Common myeloid progenitor, CD34-positive (primary cell): ENCODE data around the gene RNASE13.
"Not testable (repeated sequence)": the region's sequence is repeated elsewhere in the genome, so short reads cannot be mapped to it uniquely, and the experiment has no call there.

Experiments used
- CTCF ChIA-PET: fragments of 350-600 bp; sonication (Branson Sonifier 250); formaldehyde crosslinking; loops from one replicate; lab custom pipeline; 2021; ENCODE audit warnings: antibody characterized with exemption; lab: Charles Lee
- POLR2A ChIA-PET: fragments of 350-600 bp; sonication (Branson Sonifier 250); formaldehyde crosslinking; loops from one replicate; lab custom pipeline; 2021; ENCODE audit warnings: antibody characterized with exemption; lab: Charles Lee
- DNase-seq, 3 donors: peaks; one replicate each; pipeline versions ENCODE4 v3.0.0 to v3.0.0-alpha.2; 2013
- H3K27ac ChIP-seq, 2 experiments: 1 replicate in 1 of 2; 2 replicates in 1 of 2; pipeline ENCODE4 v1.7.0; 2013; ENCODE audit warnings: inconsistent platforms in 2 of 2, low read length in 2 of 2, mild to moderate bottlenecking in 2 of 2, low read depth in 1 of 2, moderate library complexity in 1 of 2; ENCODE audit not compliant: severe bottlenecking in 2 of 2, insufficient read depth in 1 of 2, poor library complexity in 1 of 2
- H3K27me3 ChIP-seq, 5 experiments: replicated peaks in 2 of 5; 1 replicate in 3 of 5; 2 replicates in 2 of 5; pipeline versions ENCODE4 v1.6.1 to v1.7.0; 2013; ENCODE audit warnings: low read length in 4 of 5, mild to moderate bottlenecking in 2 of 5, moderate library complexity in 2 of 5, inconsistent platforms in 1 of 5; ENCODE audit not compliant: insufficient read depth in 5 of 5, control insufficient read depth in 4 of 5
- H3K36me3 ChIP-seq, 4 experiments: 1 replicate in 2 of 4; 2 replicates in 2 of 4; pipeline versions ENCODE4 v1.6.1 to v1.7.0; 2013; ENCODE audit warnings: low read length in 3 of 4, control low read depth in 1 of 4, mild to moderate bottlenecking in 1 of 4; ENCODE audit not compliant: control insufficient read depth in 4 of 4, insufficient read depth in 4 of 4
- H3K4me1 ChIP-seq, 4 experiments: 1 replicate in 3 of 4; 2 replicates in 1 of 4; pipeline versions ENCODE4 v1.6.1 to v1.7.1; 2013; ENCODE audit warnings: low read length in 3 of 4, mild to moderate bottlenecking in 3 of 4, control low read depth in 1 of 4, inconsistent platforms in 1 of 4, moderate library complexity in 1 of 4; ENCODE audit not compliant: control insufficient read depth in 4 of 4, insufficient read depth in 4 of 4; ENCODE audit errors: control extremely low read depth in 1 of 4
- H3K4me3 ChIP-seq, 7 experiments: 1 replicate in 4 of 7; 2 replicates in 3 of 7; pipeline versions ENCODE4 v1.5.1 to v1.7.0; 2013; ENCODE audit warnings: mild to moderate bottlenecking in 7 of 7, low read length in 6 of 7, moderate library complexity in 6 of 7, inconsistent platforms in 2 of 7, low read depth in 2 of 7, control low read depth in 1 of 7; ENCODE audit not compliant: insufficient read depth in 4 of 7, control insufficient read depth in 1 of 7; ENCODE audit errors: extremely low read depth in 1 of 7
- H3K9me3 ChIP-seq, 5 experiments: 1 replicate in 4 of 5; 2 replicates in 1 of 5; pipeline versions ENCODE4 v1.6.1 to v1.7.1; 2013; ENCODE audit warnings: low read length in 4 of 5, mild to moderate bottlenecking in 2 of 5, inconsistent platforms in 1 of 5, low read depth in 1 of 5, moderate library complexity in 1 of 5; ENCODE audit not compliant: control insufficient read depth in 4 of 5, insufficient read depth in 2 of 5; ENCODE audit errors: control extremely low read depth in 1 of 5
- WGBS: methylation state at CpG from one replicate; pipeline ENCODE4 v1.1.5; 2013; ENCODE audit not compliant: insufficient coverage; 5-methylcytosine and 5-hydroxymethylcytosine counted together

Gene RNASE13

DNA sequence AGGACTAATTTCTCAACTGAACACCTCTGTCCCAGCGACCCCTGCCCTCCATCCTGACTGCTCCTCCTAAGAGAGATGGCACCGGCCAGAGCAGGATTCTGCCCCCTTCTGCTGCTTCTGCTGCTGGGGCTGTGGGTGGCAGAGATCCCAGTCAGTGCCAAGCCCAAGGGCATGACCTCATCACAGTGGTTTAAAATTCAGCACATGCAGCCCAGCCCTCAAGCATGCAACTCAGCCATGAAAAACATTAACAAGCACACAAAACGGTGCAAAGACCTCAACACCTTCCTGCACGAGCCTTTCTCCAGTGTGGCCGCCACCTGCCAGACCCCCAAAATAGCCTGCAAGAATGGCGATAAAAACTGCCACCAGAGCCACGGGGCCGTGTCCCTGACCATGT is 8.3 kb upstream of the RNASE13 start:
- Histone ChIP-seq H3K4me3 (no peak overlapping the region), H3K27me3 (no peaks in the 10 kb centered on the region), H3K27ac (no peak overlapping the region), H3K36me3 (no peaks in the 10 kb centered on the region), H3K9me3 (no peaks in the 10 kb centered on the region), H3K4me1 (peaks cover 9 to 32% (median 25%) of the 10 kb centered on the region in 4 experiments)
- DNase-seq = peak in 2 of 3 donors; percentile 17 to 31
- WGBS = 27% methylated on average over 7 of the region's 8 CpGs
- ChIA-PET POLR2A (no interaction called here), CTCF (interaction anchor here (1.3 to 7.2 kb wide), 7 partner anchors 11 to 47 kb away, joined by 3 to 345 read pairs (median 10); partner anchors contain the start of genes SLC39A2 and TPPP2)

DNA sequence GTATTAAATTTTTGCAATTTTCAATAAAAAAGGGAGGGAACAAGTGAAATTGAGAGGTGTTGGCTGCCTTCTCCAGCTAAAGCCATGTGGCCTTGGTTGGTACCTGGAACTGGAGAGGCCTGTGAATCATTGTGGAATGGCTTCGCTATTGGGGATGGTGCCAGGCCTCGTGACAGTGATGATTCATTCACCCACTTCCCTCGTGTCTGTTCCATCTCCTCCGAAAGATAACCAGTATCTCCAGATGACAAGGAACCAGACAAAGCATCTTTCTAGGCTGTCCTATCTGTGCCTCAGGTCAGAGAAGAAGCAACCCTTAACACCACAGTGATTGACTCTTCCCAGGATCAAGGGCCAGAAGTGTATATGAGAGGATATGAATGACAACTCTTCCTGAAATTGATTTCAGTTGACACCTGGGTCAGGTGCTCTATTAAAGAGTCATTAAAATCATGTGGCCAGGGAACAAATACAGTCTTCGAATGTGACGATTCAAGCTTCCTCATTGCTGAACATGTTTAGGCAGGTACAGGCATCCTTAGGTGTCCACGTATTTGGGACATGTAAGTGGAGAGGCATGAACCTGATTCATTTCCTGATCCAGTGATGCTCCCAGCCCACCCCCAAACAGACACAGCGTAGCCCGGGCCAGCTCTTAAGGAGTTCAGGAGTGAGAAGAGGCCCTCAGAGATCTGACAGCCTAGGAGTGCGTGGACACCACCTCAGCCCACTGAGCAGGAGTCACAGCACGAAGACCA is 7.2 kb upstream of the RNASE13 start, which contains the start of gene RNASE7:
RNASE7 (plus strand) TSS at position 687 of the 758 bp plus-strand sequence. CDS start 631 bp downstream, outside the sequence.
- 94% methylated on average over 7 of the region's 11 CpGs for WGBS
- CTCF ChIA-PET = interaction anchor here (0.7 to 7.2 kb wide), 13 partner anchors 11 to 70 kb away, joined by 3 to 345 read pairs (median 7); partner anchors contain the start of genes SLC39A2 and TPPP2

DNA sequence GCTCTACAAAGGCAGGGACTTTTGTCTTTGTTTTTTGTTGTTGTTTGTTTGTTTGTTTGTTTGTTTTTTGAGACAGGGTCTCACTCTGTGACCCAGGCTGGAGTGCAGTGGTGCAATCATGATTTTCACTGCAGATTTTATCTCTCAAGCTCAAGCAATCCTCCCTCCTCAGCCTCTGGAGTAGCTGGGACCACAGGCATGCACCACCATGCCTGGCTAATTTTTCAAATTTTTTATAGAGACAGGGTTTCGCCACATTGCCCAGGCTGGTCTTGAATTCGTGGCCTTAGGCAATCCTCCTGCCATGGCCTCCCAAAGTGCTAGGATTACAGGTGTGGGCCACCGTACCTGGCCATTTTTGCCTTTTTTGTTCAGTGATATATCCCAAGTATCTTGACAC is 6.3 kb upstream of the RNASE13 start:
- CTCF ChIA-PET = interaction anchor here (0.6 to 7.2 kb wide), 19 partner anchors 10 to 1923 kb away, joined by 3 to 345 read pairs (median 4); partner anchors contain the start of gene TPPP2
- DNase-seq, H3K27ac ChIP-seq, H3K4me3 ChIP-seq, POLR2A ChIA-PET, H3K27me3 ChIP-seq, H3K36me3 ChIP-seq, H3K9me3 ChIP-seq: not testable (repeated sequence)
- H3K4me1 ChIP-seq = peaks cover 9 to 32% (median 25%) of the 10 kb centered on the region in 4 experiments
- WGBS = 95% methylated on average over 3 of the region's 3 CpGs

More for the DNA sequence above, 7.2 kb upstream of the RNASE13 start, which contains the start of gene RNASE7:
- POLR2A ChIA-PET = no interaction called here
- Histone ChIP-seq H3K4me3 (no peak within 1 kb of the TSS), H3K9me3 (no peaks in the 10 kb centered on the region), H3K36me3 (no peaks in the 10 kb centered on the region), H3K27me3 (no peaks in the 10 kb centered on the region), H3K4me1 (peaks cover 9 to 32% (median 25%) of the 10 kb centered on the region in 4 experiments), H3K27ac (no peak within 1 kb of the TSS)
- DNase-seq = peak in 2 of 3 donors; percentile 38 to 51

DNA sequence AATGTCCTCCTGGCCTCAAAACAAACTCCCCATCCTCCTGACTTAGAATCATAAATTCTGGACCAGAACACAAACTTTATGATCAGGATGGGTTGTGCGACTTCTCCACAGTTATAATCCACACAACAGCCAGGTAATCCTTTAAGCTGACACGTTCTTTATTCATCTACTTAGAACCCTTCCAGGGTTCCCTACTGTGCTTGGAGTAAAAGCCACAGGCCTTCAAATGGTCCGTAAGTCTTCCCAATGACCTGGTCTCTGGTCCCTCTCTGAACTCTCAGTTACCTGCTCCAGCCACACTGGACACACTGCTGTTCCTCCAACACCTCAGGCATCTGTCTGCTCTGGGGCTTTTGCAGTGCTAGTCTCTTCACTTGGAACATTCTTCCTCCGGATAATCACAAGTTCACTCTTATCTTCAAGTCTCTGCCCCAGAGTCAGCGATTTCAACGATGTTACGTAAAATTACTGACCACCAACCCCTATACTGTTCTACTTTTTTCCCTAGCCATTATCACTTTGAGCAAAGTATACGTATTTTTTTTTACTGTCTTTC is 5.8 kb upstream of the RNASE13 start:
- no peak overlapping the region for H3K27ac ChIP-seq

DNA sequence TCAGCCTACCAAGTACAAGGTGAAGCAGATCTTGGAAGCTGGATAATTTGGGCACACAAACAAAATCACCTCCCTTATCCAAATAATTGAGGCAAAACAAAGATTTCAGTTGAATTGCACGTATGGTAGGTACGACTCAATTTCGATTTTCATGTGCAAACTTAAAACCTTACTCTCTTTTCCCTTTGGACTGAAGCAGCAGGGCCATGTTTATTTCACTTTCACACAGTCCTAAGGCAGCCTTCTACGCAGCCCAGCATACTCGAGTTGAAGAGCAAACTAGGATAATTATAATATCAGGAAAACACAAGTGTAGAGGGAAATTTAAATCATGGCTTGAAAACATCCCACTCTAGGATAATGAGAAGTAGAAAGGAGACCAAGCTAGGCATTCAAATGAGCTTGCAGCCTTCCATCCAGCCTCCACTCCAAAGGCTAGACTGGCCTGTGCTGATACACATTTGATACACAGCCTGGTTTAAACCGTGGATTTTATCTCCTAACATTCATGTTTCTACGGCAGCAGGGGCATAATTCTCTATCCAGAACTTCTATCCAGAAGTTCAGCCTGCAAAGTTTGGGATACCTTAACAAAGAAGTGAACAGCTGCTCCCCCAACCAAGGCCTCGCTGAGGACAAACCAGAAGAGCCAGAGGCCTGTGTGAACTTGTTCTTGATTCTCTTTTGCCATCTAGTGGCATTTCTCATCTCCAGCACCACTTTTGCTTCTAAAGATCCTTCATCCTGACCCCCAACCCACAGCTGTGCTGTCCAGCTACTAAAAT is 5.2 kb upstream of the RNASE13 start:
- Histone ChIP-seq H3K9me3 (no peaks in the 10 kb centered on the region), H3K36me3 (no peaks in the 10 kb centered on the region), H3K4me3 (no peak overlapping the region), H3K27ac (no peak overlapping the region), H3K4me1 (peaks cover 7 to 30% (median 23%) of the 10 kb centered on the region in 4 experiments), H3K27me3 (no peaks in the 10 kb centered on the region)
- WGBS = 41% methylated on average over 3 of the region's 8 CpGs
- ChIA-PET CTCF (interaction anchor here (0.7 to 7.2 kb wide), 34 partner anchors 9 to 348 kb away, joined by 3 to 345 read pairs (median 4); partner anchors contain the start of genes NDRG2 and TPPP2), POLR2A (interaction anchor here (1.7 kb wide), 1 partner anchor 25 kb away, joined by 9 read pairs; no protein-coding TSS in a partner anchor)
- DNase-seq = peak; percentile 63 to 75 (median 72)

More for the DNA sequence above, 5.8 kb upstream of the RNASE13 start:
- peaks cover 9 to 32% (median 25%) of the 10 kb centered on the region in 4 experiments for H3K4me1 ChIP-seq
- ChIA-PET CTCF (interaction anchor here (0.6 to 7.2 kb wide), 34 partner anchors 8 to 1924 kb away, joined by 3 to 345 read pairs (median 4); partner anchors contain the start of genes NDRG2 and TPPP2), POLR2A (interaction anchor here (1.7 kb wide), 1 partner anchor 25 kb away, joined by 9 read pairs; no protein-coding TSS in a partner anchor)
- no peaks in the 10 kb centered on the region for H3K36me3 ChIP-seq
- no peak for DNase-seq
- H3K9me3 ChIP-seq = no peaks in the 10 kb centered on the region
- H3K4me3 ChIP-seq = no peak overlapping the region
- WGBS = 85% methylated on average over 7 of the region's 8 CpGs
- no peaks in the 10 kb centered on the region for H3K27me3 ChIP-seq
